Activated CD4-positive, alpha-beta T cell treated with anti-CD3 and anti-CD28 coated beads for 24 hours (primary cell): ENCODE measurements around the gene C1orf159.

Experiments used
- DNase-seq, 2 donors: peaks; one replicate each; pipeline ENCODE4 v3.0.0-alpha.2; 2020; ENCODE audit warnings: low read depth in 2 of 2

The C1orf159 gene

DNA sequence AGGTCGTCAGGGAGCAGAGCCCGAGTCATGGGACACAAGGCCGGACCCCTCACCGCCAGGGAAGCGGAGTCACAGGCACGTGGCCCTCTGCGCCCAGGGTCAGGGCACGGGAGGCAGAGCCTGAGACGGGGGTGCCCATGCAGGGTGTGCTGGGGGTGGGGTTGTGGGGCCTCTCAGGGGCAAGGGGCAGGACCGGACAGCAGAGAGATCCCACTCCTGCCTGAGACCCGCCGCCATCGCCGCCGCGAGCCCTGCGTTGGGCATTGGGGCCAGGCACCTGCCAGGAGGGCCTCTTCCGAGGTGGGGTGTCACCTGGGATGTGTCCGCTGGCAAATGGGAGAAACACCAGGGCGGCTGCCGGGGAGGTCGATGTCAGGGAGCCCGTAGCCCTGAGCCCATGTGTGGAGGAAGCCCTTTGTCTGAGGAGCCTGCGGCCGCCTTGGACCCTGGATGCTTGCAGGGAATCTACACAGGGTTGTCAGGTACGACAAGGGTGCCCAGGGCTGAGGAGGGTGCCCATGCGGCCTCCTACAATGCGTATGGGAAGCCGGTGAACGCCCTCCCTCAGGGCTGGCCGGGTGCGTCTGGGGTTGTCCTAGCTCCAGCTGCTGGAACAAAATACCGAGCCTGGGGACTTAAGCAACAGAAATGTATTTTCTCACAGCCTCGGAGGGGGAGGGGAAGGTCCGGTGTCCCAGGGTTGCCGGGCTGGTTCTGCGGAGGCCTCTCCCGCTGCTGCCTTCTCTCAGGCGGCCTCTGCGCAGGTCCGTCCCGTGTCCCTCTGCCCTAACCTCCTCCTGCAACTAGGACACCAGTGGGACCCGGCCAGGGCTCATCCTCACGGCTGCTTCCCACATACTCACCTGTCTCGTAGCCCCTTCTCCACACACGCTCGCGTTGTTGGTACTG is 16.4 kb upstream of the C1orf159 start:
- no peak for DNase-seq

DNA sequence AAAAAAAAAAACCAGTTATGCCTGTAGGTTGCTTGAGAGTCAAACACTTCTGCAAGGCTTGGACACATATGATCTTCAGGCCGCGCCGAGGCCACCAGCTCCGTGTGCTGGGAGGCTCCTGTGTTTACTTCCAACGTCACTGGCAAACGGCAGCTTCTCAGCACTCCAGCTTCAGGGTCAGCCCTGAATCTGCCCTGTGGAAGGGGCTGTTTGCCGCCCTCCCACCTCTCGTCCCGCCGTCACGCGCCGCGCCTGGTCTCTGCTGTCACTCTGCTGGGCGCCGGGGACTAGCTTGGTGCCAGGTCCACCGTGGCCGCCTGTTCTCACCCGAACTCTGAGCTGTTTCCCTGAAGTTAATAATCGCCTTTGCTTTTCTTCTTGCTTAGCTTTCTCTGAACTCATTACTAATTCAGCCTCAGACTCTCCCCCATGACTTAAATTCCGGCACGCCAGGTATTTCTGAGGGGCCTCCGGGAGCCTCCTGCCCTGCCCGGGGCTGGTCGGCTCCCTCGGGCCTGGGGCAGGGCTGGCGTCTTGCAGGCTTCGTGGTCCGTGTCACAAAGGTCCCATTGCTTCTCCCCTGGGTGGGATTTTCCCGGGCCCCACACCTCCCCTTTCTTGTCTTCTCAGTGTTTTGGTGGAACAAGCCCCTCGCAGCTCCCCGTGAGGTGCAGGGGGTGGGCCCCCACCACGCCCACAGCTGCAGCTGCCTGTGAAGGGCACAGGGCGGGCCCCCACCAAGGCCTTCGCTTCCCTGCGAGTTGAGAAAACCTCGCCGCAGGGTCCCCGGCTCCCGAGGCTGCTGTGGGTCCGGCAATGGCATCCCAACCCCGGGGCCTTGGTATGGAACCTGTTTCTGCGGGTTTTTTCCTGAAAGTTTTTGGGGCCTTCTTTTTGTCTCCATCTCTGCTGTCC is 14.6 kb upstream of the C1orf159 start:
- no peak for DNase-seq

DNA sequence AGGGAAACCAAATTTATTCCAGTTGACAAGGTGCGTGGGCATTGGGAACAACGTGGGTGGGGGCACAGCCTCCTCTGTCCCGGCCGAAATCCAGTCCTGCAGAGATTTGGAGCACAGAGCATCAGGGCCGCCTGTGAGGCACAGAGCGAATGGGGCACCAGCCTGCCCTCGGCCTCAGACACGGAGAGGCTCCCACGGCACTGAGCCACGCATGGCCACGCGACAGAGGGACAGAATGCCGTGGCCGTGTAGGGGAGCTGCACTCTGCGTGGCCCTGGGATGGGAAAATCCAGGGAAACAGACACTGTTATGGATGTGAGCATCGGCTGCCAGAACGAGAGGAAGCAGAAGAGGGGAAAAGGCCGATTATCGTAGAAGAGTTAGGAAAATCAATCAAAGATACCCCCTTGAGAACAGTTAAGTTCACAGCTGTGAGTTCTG is 13.5 kb upstream of the C1orf159 start:
- DNase-seq = no peak

DNA sequence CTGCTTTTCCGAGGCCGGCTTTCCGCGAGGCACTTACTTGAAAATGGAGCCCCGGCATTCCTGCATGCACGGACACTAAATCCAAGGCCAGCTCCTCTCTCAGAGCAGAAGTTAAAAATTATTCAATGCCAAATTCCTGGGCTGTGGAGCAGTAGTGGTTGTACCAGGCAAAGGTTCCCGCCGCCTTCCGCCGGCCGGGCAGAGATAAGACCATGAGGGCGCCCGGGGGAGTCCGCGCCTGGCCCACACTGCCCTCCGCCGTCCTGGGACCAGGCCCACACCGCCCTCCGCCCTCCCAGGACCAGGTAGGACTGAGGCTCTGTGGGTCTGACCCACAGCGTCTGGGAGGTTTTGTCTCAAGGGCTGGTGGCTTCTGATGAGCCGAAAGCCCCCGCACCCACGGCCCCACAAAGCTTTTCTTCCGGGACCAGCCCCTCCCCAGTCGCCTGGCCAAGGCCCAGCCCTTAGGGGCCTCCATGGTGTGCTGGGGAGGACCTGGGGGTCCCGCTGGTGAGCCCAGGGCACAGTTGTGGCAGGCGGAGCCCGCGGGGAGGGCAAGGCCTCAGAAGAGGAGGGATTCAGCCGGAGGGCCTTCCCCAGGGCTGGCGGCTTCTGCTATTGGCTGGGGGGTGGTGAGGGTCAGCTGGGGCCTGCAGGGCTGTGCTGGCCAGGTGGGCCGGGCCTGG is 12.7 kb upstream of the C1orf159 start:
- DNase-seq = no peak

DNA sequence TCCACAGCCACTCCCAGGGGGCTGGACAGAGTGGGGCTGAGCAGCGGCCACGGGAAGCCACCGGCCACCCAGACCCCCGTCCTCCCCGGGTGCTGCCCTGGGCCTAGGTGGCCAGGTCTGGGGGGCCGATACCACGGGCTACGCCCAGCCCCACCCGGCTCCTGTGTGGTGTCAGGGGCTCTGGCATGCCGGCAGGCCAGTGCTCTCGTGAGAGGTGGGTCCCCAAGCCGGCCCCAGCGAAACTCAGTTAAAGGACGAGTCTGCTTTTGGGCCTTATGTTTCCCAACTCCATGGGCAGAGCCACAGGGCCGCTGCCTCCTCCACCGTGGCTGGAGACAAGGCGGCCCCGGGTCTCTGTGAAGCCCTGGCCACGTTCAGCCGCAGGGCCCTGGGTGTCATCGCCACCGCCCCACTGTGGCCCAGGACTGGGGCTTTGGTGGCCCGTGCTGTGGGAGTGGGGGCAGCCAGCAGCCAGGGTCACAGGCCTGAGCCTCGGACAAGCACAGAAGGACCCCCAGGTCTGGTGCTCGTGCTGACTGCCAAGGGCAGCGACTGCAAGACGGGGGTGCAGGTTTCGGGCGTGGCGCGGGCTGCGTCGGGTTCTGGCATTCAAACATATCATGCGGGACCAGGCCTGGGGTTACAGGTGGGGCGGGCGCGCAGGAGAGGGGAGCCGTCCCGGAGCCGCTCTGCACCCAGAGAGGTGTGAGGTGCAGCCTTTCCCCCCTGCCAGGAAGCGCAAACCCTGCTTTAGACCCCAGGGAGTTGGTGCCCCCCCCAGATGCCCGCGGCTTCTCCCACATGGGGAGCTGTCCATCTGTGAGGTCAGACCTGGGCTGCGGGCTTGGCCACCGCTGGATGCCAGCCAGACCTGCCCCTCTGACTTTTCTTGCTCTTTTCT is 11.9 kb upstream of the C1orf159 start:
- DNase-seq = no peak

DNA sequence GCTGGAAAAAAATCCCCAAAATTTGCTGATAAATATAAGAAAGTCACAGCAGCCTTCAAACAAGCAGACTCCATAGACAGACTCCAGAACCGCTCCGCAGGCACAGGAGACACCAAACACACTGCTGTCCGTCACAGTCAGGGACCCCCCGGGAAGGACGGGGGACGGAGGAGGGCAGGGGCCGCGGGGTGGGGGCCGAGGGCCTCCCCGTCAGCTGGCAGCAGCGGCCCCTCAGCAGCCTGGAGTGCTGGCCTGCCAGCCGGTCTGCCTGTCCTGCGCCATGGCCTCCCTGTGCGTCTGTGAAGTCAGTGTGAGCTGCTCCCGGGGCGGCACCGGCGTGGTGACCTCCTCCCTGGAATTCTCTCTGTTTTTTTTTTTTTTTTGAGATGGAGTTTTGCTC is 10.1 kb upstream of the C1orf159 start:
- DNase-seq = no peak

DNA sequence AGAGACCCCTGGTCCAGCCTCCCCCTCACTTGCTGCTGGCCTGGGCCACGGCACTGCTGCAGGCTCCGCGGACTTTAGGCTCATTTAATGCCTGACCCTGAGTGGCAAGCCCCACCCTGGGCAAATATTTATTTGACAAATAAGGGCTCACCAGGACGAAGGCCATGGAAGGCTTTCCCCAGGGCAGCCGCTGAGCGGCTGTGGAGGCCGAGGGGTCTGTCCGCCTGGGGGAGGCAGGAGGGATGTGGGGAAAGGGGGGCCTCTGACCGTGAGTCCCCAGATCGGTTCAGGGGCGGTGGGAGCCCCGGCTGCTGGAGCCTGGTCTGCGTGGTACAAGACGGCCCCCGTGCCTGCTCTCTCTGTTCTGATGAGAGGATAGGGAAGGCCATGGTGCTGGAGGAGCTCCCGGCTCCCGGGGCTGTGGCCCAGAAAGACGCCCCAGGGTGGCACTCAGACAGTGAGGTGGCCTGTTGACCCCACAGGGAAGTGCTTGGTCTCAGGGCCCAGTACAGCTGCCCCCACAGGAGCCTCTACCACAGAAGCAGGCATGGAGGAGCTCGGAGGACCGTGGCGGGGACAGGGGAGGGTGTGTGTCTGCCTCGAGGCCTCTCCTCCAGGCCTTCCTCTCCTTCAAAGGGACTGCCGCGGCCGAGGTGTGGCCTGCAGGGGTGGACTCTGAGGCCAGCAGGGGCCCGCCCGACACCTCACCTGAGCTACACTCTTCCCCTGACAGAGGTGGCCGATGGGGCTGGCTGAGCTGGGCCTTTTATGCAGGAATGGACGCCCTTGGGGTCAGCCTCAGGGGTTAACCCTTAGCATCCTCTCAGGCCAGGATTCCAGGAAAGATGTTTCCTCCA is 9.1 kb upstream of the C1orf159 start:
- DNase-seq = no peak

DNA sequence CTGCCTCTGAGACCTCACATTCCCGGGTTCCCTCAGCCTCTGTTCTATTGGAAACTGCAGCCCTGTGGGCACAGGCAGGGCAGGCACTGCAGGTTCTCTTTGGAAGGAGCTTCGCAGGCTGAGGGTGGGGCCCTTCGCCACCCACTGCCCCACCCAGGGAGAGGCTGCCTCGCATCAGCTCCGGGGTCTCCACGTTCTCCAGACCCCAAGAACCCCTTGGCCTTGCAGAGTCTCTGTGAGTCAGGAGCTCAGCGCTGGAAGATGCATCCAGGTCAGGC is 8.6 kb upstream of the C1orf159 start:
- no peak for DNase-seq

DNA sequence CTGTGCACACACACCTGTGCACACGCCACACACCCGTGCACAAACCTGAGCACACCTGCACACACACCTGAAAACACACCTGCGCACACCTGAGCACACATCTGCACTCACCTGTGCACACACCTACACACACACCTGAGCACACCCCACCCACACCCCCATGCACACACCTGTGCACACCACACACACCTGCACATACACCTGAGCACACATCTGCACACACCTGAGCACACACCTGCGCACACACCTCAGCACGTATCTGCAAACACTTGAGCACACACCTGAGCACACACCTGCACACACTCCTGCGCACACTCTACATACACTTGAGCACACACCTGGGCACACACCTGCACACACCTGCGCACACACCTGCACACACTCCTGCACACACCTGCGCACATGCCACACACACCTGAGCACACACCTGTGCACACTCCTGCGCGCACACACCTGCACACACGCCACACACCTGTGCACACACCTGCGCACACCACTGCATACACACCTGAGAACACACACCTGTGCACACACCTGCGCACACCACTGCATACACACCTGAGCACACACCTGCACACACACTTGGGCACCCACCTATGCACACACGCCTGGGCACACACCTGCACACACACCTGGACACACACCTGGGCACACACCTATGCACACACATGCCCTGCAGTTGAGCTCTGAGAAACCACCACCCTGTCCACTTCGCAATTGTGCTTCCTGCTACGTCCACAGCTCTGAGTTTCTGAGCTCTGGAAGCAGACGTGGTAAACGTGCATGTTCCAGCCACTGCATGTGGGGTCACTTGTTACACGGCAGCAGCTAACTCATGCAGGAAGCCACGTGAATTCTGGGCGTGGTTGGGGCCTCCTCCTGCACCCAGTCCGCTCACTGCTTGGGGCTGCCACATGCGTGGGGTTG is 8.0 kb upstream of the C1orf159 start:
- no peak for DNase-seq

DNA sequence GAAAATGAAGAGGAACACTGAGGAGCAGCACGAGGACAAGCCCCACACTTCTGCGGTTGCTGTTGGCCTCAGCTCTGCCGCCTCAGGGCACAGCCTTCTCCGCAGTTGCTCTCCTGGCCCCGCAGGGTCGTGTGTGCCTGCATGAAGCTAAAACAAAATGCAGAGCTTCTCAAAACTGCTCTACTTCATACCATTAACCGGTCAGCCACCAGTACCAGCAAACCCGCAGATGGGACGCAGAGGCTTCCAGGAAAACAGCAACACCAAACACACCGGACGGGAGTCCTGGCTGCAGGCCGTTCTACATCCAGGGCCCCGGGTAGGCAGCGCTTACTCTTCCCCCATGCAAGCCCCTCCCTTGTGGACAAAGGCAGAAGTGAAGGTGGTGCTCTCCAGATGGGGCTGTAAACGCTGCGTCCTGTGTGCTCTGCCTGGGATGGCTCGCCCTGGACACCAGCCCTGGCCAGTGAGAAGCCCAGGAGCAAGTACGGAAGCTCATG is 7.1 kb upstream of the C1orf159 start:
- DNase-seq = no peak

DNA sequence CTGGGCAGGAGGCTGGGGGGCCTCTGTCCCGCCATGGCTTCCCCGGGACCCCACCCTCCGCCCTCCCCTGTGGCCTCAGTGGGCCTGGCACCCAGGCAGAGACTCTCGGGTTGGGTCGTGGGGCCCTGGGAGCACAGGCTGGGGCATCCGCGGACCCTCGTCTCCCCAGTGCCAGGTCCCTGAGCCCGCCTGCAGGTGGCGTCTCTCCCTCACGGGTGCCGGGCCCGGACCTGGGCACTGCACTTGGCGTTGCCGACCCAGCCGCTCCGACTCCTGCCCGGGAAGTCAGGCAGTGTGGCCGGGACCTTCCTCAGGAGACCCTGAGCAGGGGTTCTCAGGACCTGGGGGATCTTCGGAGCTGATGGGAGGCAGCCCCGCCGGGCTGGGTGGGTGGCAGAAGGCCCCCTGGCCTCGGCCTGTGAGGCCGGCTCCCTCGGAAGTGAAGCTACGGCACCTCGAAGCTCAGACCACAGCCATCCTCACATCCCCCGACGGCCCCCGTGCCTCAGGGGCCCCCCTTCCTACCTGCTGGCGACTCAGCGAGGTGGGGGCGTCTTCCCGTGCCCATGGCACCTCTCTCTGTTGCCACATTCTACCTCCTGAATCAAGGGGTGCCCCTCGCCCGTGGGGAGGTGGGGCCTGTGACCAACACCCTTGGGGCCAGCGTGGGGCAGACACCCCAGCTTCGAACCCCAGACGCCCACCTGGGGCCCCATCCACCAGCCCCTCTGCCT is 6.4 kb upstream of the C1orf159 start:
- DNase-seq = peak; percentile 78

DNA sequence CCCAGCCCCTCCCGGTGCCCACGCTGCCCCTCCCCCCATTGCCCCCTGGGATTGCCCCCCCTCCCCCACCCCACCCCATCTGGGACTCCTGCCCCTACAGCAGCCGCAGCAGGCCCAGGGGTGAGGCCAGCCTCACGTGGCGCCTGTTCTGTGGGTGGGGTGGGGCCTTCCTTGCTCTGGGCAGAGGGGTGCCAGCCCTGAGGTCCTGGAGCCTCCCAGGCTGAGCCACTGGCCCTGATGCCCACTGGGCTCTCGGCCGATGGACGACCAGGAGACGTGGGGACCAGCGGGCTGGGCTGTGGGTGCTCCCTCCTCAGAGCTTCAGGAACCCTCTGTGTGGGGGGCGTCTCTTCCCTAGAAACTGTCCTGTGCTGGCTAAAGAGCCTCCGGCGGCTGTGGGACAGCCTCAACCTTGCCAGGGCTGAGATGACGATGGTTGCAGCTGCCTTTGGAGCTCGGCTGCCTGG is 5.8 kb upstream of the C1orf159 start:
- no peak for DNase-seq

DNA sequence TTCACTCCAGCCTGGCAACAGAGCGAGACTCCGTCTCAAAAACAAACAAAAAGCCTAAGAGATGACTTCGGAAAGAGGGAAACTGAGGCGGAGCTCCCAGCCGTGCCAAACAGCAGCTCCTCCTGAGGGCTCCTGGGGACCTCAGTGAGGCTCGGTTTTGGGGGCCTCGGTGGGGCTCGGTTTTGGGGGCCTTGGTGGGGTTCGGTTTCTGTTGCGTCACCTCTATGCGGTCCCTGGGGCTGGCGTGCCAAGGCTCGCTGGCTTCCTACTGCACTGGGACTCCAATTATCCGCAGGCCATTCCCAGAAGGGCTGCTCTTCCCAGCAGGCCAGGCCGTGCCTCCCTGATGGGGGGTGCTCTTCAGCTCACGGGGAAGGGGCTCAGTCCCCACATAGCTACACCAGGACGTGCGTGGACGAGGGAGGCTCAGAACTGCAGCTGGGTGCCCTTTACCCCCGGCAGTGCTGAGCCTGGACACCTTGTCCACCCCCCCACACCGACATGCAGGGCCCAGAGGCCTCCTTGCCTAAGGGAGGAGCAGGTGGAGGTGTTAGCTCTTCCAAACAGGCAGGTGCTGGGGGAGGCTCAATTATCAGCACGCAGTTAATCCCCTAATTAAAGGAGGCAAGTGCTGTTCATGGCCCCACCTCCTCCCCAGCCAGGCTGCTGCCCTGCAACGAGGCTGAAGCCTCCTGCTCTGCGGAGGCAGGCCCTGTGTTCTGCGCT is 5.1 kb upstream of the C1orf159 start:
- DNase-seq = no peak

DNA sequence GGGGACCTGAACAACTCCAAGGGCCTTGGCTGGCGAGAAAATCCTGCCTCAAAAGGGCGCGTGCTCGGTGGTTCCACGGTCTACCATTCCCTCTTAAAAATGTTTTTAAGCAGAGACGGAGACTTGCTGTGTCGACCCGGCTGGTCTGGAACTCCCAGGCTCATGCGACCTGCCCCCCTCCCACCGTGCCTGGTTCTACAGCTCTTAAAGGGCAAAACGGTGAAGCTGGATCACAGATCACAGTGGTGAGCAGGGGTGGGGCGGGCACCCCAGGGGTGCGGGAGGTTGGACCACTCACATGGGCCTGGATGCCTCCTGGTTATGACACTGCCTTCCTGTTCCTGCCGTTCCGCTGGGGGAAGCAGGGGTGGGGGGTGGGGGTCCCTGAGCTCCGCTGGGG is 4.2 kb upstream of the C1orf159 start:
- DNase-seq = no peak

DNA sequence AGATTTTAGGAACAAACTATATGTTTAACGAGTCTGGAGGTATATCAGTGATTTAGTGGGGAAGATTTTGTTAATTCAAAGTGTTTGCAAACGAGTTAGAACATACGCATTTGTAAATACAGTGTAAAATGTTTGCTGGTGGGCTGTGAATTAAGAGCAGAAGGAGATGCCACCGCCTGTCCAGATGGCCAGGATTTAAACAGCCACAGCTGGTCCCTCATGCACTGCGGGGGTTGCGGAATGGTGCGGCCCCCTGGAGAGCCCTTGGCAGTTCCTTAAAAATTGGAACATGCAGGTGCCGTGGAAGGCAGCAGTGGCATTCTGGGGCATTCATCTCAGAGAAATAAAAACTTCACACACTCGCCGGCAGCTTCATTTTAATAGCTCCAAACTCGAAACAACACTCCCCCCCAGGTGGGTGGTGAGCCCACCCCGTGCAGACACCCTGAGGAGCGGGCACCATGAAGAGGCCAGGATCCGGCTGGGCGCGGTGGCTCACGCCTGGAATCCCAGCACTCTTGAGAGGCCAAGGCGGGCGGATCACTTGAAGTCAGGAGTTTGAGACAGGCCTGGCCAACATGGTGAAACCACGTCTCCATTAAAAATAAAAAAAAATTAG is 3.5 kb upstream of the C1orf159 start:
- DNase-seq = no peak

DNA sequence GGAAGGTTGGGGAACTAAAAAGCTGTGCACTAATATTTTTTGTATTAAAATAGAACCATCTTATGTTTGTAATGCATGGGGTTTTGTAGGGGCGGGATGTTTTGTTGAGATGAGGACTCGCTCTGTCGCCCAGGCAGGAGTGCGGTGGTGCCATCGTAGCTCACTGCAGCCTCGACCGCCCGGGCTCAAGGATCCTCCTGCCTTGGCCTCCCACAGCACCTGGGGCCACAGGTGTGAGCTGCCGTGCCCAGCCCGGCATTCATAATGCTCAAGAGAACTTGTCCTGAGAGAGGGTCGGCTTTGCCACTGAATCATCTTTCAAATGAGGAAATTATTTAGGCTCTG is 3.0 kb upstream of the C1orf159 start:
- DNase-seq = no peak
